A549 (cell line): Measurements from ENCODE around the gene SLCO2B1. TPM values are rescaled to one million over a fixed set of nuclear protein-coding genes. Genes with fewer than 3 reads are reported as not detected.

Source experiments
- ATAC-seq, 2 experiments: fragments of 200-7000 bp in 1 of 2; fragments of >200 bp in 1 of 2; cut with Nextera tagmentation in 1 of 2; cut with Tn5 transposase in 1 of 2; 3 replicates each; pipeline versions ENCODE4 v1.8.0 to v1.9.1; 2018 to 2020; ENCODE audit warnings: mild to moderate bottlenecking in 1 of 2, moderate library complexity in 1 of 2
- CTCF ChIA-PET: fragments of 300-600 bp; sonication (Branson Sonifier 250); formaldehyde crosslinking; extraction: SDS; loops from one replicate; lab custom pipeline; 2021; ENCODE audit warnings: antibody characterized with exemption, inconsistent platforms; lab: Yijun Ruan, JAX
- POLR2A ChIA-PET: fragments of 350-600 bp; formaldehyde crosslinking; extraction: SDS; loops from one replicate; lab custom pipeline; 2021; ENCODE audit warnings: antibody characterized with exemption, inconsistent platforms; lab: Yijun Ruan, JAX
- DNase-seq, 2 experiments: peaks; one replicate each; pipeline versions ENCODE4 v3.0.0 to v3.0.0-alpha.2; 2011 to 2016; ENCODE audit warnings: low read depth in 1 of 2, low spot score in 1 of 2
- FAIRE-seq: peaks from 2 replicates; lab custom pipeline; 2011; peaks lifted over from hg19 to GRCh38; lab: Jason Lieb, UNC
- H3K27ac ChIP-seq, 2 experiments: fragments of >200 bp; sonication (Bioruptor Twin); formaldehyde crosslinking; 3 replicates each; pipeline ENCODE4 v1.5.1; 2016 to 2017
- H3K4me1 ChIP-seq: fragments of >200 bp; sonication (Bioruptor Twin); formaldehyde crosslinking; 3 replicates; pipeline ENCODE4 v1.6.1; 2016
- H3K4me2 ChIP-seq: fragments of >200 bp; sonication (Bioruptor Twin); formaldehyde crosslinking; 3 replicates; pipeline ENCODE4 v1.6.1; 2016
- H3K4me3 ChIP-seq: fragments of >200 bp; sonication (Bioruptor Twin); formaldehyde crosslinking; 3 replicates; pipeline ENCODE4 v1.5.1; 2016
- H3K9me3 ChIP-seq: fragments of >200 bp; sonication (Bioruptor Twin); formaldehyde crosslinking; 3 replicates; pipeline ENCODE4 v1.6.1; 2016
- CBX2 ChIP-seq: fragments of 200-600 bp; sonication (generic); IDR thresholded peaks from 2 replicates; pipeline ENCODE4 v1.6.1; 2016; ENCODE audit warnings: low read depth, mild to moderate bottlenecking, borderline replicate concordance
- E2F6 ChIP-seq: IDR thresholded peaks from 2 replicates; pipeline ENCODE4 v1.6.1; 2012; ENCODE audit warnings: low read depth, borderline replicate concordance
- EHMT2 ChIP-seq: fragments of 200-600 bp; sonication (generic); IDR thresholded peaks from 2 replicates; pipeline ENCODE4 v1.6.1; 2016; ENCODE audit warnings: antibody characterized with exemption, low read depth, mild to moderate bottlenecking, moderate library complexity
- ELK1 ChIP-seq: fragments of 150-350 bp; IDR thresholded peaks from 2 replicates; pipeline ENCODE4 v1.6.1; 2014; ENCODE audit warnings: low read depth, mild to moderate bottlenecking, low read length
- FOXS1 ChIP-seq: fragments of 250-450 bp; sonication (Bioruptor Pico); IDR thresholded peaks from 2 replicates; pipeline ENCODE4 v1.5.0; 2020; ENCODE audit warnings: mild to moderate bottlenecking, moderate library complexity
- GATA3 ChIP-seq: IDR thresholded peaks from 2 replicates; pipeline ENCODE4 v1.6.1; 2012; ENCODE audit warnings: borderline replicate concordance
- HDAC2 ChIP-seq: fragments of 200-600 bp; sonication (generic); IDR thresholded peaks from 2 replicates; pipeline ENCODE4 v1.6.1; 2016
- HMGXB4 ChIP-seq: fragments of 250-450 bp; sonication (Bioruptor Pico); IDR thresholded peaks from 2 replicates; pipeline ENCODE4 v1.5.0; 2021; ENCODE audit warnings: mild to moderate bottlenecking, moderate library complexity, borderline replicate concordance
- HOXA7 ChIP-seq: fragments of 250-450 bp; sonication (Bioruptor Pico); IDR thresholded peaks from 2 replicates; pipeline ENCODE4 v1.5.0; 2020; ENCODE audit warnings: mild to moderate bottlenecking, moderate library complexity
- HOXB13 ChIP-seq: fragments of 250-450 bp; sonication (Bioruptor Pico); IDR thresholded peaks from 2 replicates; pipeline ENCODE4 v1.5.0; 2020; ENCODE audit warnings: low read depth, mild to moderate bottlenecking, moderate library complexity
- JUN ChIP-seq, 2 experiments: fragments of >200 bp; sonication (Bioruptor Twin); formaldehyde crosslinking; IDR thresholded peaks; 2 replicates in 1 of 2; 3 replicates in 1 of 2; pipeline ENCODE4 v1.6.1; 2016 to 2017
- MAFK ChIP-seq: fragments of 450-650 bp; IDR thresholded peaks from 2 replicates; pipeline ENCODE4 v1.6.1; 2014; ENCODE audit not compliant: partially characterized antibody
- NFE2L2 ChIP-seq: fragments of 150-350 bp; conservative IDR thresholded peaks from 2 replicates; pipeline ENCODE4 v1.6.1; 2014; ENCODE audit warnings: low read length
- PBX3 ChIP-seq: IDR thresholded peaks from 2 replicates; pipeline ENCODE4 v1.6.1; 2012
- RNF2 ChIP-seq: fragments of 200-600 bp; sonication (generic); IDR thresholded peaks from 2 replicates; pipeline ENCODE4 v1.6.1; 2016; ENCODE audit warnings: low read depth, mild to moderate bottlenecking, antibody characterized with exemption, moderate library complexity, borderline replicate concordance
- SMC3 ChIP-seq: fragments of >200 bp; sonication (Bioruptor Twin); formaldehyde crosslinking; IDR thresholded peaks from 3 replicates; pipeline ENCODE4 v1.6.1; 2018; ENCODE audit warnings: inconsistent platforms
- SREBF2 ChIP-seq: fragments of 450-650 bp; IDR thresholded peaks from 2 replicates; pipeline ENCODE4 v1.6.1; 2014; ENCODE audit warnings: mild to moderate bottlenecking, moderate library complexity
- TFCP2L1 ChIP-seq: fragments of 250-450 bp; sonication (Bioruptor Pico); IDR thresholded peaks from 2 replicates; pipeline ENCODE4 v1.5.0; 2021; ENCODE audit warnings: mild to moderate bottlenecking
- ZNF302 ChIP-seq: fragments of 250-450 bp; sonication (Bioruptor Pico); IDR thresholded peaks from 2 replicates; pipeline ENCODE4 v1.9.0; 2021; ENCODE audit warnings: inconsistent platforms, mild to moderate bottlenecking, moderate library complexity
- WGBS: methylation state at CpG from one replicate; pipeline ENCODE4 v1.1.6; 2017; ENCODE audit errors: missing lambda C conversion rate; 5-methylcytosine and 5-hydroxymethylcytosine counted together
- polyA plus RNA-seq, 4 experiments: library from polyadenylated mRNA; depleted of rRNA in 3 of 4; stranded (reverse); fragments of >200 nt; fragmentation: RNase III in 1 of 4; extraction: RNeasy Plus Mini Kit Qiagen cat#74134 plus additional on column Dnase treatment in 1 of 4; gene quantifications; 2 replicates in 3 of 4; 3 replicates in 1 of 4; pipeline ENCODE4 v1.2.3, GENCODE V29; 2011 to 2017

Gene SLCO2B1
- polyA plus RNA-seq, 2 of the 4 experiments (the other 2 are of a cell fraction) = 4.9 to 5.2 TPM

- Histone ChIP-seq H3K27ac (no peak overlapping the region; a peak in 2 of 6 replicates), H3K9me3 (peaks cover 5% of the 10 kb centered on the region; the same call in 2 of the 3 replicates), H3K4me3 (no peak overlapping the region), H3K4me1 (peaks cover 17% of the 10 kb centered on the region)
- no peak for DNase-seq
- ATAC-seq = peak; percentile 36 to 80; a peak in 4 of 6 replicates
- CTCF ChIA-PET = interaction anchor here (0.9 to 1.2 kb wide), 2 partner anchors 98 to 135 kb away, joined by 3 read pairs; no protein-coding TSS in a partner anchor
- POLR2A ChIA-PET = interaction anchor here (0.6 kb wide), 1 partner anchor 26 kb away, joined by 5 read pairs; no protein-coding TSS in a partner anchor
- no peak for FAIRE-seq
- WGBS = 30% methylated on average over 4 of the region's 4 CpGs
- TF ChIP-seq NFE2L2 = no peak
- TF ChIP-seq FOXS1 (CRISPR knock-in tag) = no peak
- no peak for TF ChIP-seq E2F6
- no peak for TF ChIP-seq SMC3
- TF ChIP-seq PBX3 = no peak
- no peak for TF ChIP-seq ELK1
- TF ChIP-seq, all 56 proteins: peak for 0
- 0 out of 3 replicates have a peak overlapping the region, but pooled peaks have one; percentile 23 for H3K4me2 ChIP-seq
These were observed 43.7 kb upstream of the SLCO2B1 start for GRCh38 chr11:75107187-75107586.

- ATAC-seq (no peak), FAIRE-seq (no peak), DNase-seq (no peak)
- POLR2A ChIA-PET = no interaction called here
- TF ChIP-seq EHMT2 = no peak
- TF ChIP-seq SREBF2 = no peak
- TF ChIP-seq HDAC2 = no peak
- no peak for TF ChIP-seq ZNF302
- TF ChIP-seq RNF2 = no peak
- no peak for TF ChIP-seq TFCP2L1 (CRISPR knock-in tag)
- TF ChIP-seq MAFK = no peak
- TF ChIP-seq HMGXB4 (CRISPR knock-in tag) = no peak
- H3K27ac ChIP-seq = no peak overlapping the region
- peaks cover 9% of the 10 kb centered on the region; the same call in 2 of the 3 replicates for H3K9me3 ChIP-seq
- H3K4me2 ChIP-seq = no peak overlapping the region
- WGBS = 49% methylated on average over 2 of the region's 2 CpGs
- H3K4me3 ChIP-seq = no peak overlapping the region
- peaks cover 4% of the 10 kb centered on the region; the same call in 2 of the 3 replicates for H3K4me1 ChIP-seq
- CTCF ChIA-PET = interaction anchor here (0.6 to 1.9 kb wide), 5 partner anchors 17 to 129 kb away, joined by 4 to 8 read pairs (median 6); no protein-coding TSS in a partner anchor
These were observed 38.7 kb upstream of the SLCO2B1 start for GRCh38 chr11:75112200-75112599.

- 4% methylated on average over 1 of the region's 1 CpG for WGBS
- no peak overlapping the region for H3K27ac ChIP-seq
- H3K9me3 ChIP-seq = peaks cover 16% of the 10 kb centered on the region; the same call in 2 of the 3 replicates
- ChIA-PET CTCF (interaction anchor here (0.9 to 1.4 kb wide), 3 partner anchors 28 to 129 kb away, joined by 3 to 6 read pairs (median 4); no protein-coding TSS in a partner anchor), POLR2A (no interaction called here)
- no peak for DNase-seq
- TF ChIP-seq CBX2 (no peak), ZNF302 (no peak), HMGXB4 (CRISPR knock-in tag) (no peak), PBX3 (no peak), HOXB13 (CRISPR knock-in tag) (no peak), SMC3 (no peak), E2F6 (no peak), GATA3 (no peak), HOXA7 (CRISPR knock-in tag) (no peak), JUN (IDR thresholded peaks at IDR 0.05) (no peak), HDAC2 (no peak)
- no peaks in the 10 kb centered on the region for H3K4me1 ChIP-seq
- no peak overlapping the region for H3K4me2 ChIP-seq
- no peak for ATAC-seq
- FAIRE-seq = no peak
- H3K4me3 ChIP-seq = no peak overlapping the region
These were observed 37.9 kb upstream of the SLCO2B1 start for GRCh38 chr11:75113030-75113429.
